ENCODE measurements around the gene CAMKMT. TPM values are rescaled to one million over a fixed set of nuclear protein-coding genes. Genes with fewer than 3 reads are reported as not detected.

Gene CAMKMT
- total RNA-seq, 2 donors from 2014 or later, result 10.7 to 11.6 TPM

DNA sequence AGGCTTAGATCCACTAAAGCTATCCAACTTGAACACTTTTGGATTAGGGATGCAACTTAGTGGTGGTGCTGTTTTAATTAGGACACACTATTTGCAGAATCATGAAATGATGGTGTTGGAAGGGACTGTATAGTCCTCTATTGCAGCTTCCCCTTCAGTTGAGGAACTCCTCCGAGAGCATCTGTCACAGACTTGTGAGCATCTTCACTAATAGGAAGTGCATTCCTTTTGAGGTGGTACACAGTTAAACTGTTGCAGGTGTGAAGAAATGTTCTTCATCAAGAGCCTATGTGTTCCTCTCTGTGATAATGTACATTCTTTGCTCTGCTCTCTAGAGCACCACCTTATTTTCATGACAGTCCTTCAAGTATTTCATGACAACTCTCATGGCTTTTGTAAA, 197.4 kb downstream of the CAMKMT start:
- no peak for DNase-seq
- TF ChIP-seq, protein P1, sequence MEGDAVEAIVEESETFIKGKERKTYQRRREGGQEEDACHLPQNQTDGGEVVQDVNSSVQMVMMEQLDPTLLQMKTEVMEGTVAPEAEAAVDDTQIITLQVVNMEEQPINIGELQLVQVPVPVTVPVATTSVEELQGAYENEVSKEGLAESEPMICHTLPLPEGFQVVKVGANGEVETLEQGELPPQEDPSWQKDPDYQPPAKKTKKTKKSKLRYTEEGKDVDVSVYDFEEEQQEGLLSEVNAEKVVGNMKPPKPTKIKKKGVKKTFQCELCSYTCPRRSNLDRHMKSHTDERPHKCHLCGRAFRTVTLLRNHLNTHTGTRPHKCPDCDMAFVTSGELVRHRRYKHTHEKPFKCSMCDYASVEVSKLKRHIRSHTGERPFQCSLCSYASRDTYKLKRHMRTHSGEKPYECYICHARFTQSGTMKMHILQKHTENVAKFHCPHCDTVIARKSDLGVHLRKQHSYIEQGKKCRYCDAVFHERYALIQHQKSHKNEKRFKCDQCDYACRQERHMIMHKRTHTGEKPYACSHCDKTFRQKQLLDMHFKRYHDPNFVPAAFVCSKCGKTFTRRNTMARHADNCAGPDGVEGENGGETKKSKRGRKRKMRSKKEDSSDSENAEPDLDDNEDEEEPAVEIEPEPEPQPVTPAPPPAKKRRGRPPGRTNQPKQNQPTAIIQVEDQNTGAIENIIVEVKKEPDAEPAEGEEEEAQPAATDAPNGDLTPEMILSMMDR (IDR thresholded peaks at IDR 0.05), result no peak

DNA sequence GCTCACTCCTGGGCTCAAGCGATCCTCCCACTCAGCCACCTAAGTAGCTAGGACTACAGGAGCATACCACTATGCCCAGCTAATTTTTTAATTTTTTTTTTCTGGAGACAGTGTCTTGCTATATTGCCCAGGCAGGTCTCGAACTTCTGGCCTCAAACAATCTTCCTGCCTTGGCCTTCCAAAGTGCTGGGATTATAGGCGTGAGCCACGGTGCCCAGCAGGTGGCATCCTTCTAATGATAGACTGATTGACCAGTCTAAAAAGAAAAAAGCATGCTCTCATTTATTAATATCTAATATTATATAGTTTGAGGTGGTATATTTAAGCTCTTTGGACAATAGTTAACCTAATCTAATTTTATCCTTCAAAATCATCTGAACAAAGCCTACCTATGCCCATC, 198.6 kb downstream of the CAMKMT start:
- intact Hi-C loops (cut with DNase I), result loop anchor here (10.0 kb wide), 1 partner anchor 394 kb away; no protein-coding TSS in a partner anchor
- TF ChIP-seq, protein P1 (IDR thresholded peaks at IDR 0.05), result peak; percentile 16
- Histone ChIP-seq H3K27me3 (no peaks in the 10 kb centered on the region), H3K4me3 (no peak overlapping the region), H3K9ac (ENCODE audit: low read depth in 2 of 2, low read length in 2 of 2) (no peak overlapping the region), H3K9me3 (no peaks in the 10 kb centered on the region), H3K27ac (no peak overlapping the region), H3K4me1 (no peaks in the 10 kb centered on the region), H3K36me3 (no peaks in the 10 kb centered on the region)
- DNase-seq, result peak; percentile 20

More for the DNA sequence above, 197.4 kb downstream of the CAMKMT start:
- H3K4me3 ChIP-seq, result no peak overlapping the region
- H3K27ac ChIP-seq, result no peak overlapping the region
- H3K4me1 ChIP-seq, result no peaks in the 10 kb centered on the region
- no peaks in the 10 kb centered on the region for H3K36me3 ChIP-seq
- H3K9ac ChIP-seq (ENCODE audit: low read depth in 2 of 2, low read length in 2 of 2), result no peak overlapping the region
- H3K9me3 ChIP-seq, result no peaks in the 10 kb centered on the region
- intact Hi-C loops (cut with DNase I), result no loop called here
- H3K27me3 ChIP-seq, result no peaks in the 10 kb centered on the region

DNA sequence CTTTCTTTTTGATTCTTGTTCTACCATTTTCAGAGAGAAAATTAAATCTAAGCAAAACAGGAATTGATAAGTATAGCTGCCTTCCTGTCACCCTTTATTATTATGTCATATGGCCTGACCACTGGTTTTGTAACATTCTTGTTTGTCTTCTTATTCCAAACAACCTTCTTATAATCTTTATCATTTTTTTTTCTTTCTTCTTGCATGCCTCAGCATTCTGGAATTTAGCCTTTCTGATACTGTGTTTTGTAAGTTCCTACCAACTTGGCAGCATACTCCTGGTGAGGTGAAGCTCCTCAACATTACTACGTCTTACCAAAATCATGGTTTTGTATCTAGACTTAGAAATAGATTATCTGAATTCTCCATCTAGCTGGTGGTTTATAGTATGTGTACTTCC, 199.2 kb downstream of the CAMKMT start:
- Histone ChIP-seq H3K36me3 (no peaks in the 10 kb centered on the region), H3K27me3 (no peaks in the 10 kb centered on the region), H3K27ac (no peak overlapping the region), H3K9ac (ENCODE audit: low read depth in 2 of 2, low read length in 2 of 2) (no peak overlapping the region), H3K4me1 (no peaks in the 10 kb centered on the region), H3K9me3 (no peaks in the 10 kb centered on the region), H3K4me3 (no peak overlapping the region)
- TF ChIP-seq, protein P1 (IDR thresholded peaks at IDR 0.05), result no peak
- intact Hi-C loops (cut with DNase I), result loop anchor here (10.0 kb wide), 1 partner anchor 394 kb away; no protein-coding TSS in a partner anchor
- DNase-seq, result no peak

DNA sequence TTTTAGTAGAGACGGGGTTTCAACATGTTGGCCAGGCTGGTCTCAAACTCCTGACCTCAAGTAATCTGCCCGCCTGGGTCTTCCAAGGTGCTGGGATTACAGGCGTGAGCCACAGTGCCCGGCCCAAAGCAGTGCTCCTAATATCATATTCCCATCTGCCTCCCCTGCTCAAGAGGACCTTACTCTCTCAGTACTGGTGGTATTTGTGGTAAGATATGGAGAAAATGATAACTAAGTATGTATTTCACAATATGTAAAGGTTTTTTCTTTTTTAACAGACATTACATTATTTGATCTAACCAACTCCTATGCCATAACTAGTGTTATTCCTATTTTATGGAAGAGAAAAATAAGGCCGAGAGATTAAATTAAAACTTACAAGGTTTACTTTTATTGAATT, 201.0 kb downstream of the CAMKMT start:
- H3K36me3 ChIP-seq, result no peaks in the 10 kb centered on the region
- no peak for DNase-seq
- H3K27ac ChIP-seq, result no peak overlapping the region
- H3K4me3 ChIP-seq, result no peak overlapping the region
- H3K4me1 ChIP-seq, result no peaks in the 10 kb centered on the region
- no peaks in the 10 kb centered on the region for H3K27me3 ChIP-seq
- no peaks in the 10 kb centered on the region for H3K9me3 ChIP-seq
- TF ChIP-seq, protein P1 (IDR thresholded peaks at IDR 0.05), result no peak
- no peak overlapping the region for H3K9ac ChIP-seq (ENCODE audit: low read depth in 2 of 2, low read length in 2 of 2)
- intact Hi-C loops (cut with DNase I), result loop anchor here (10.0 kb wide), 1 partner anchor 392 kb away; no protein-coding TSS in a partner anchor

DNA sequence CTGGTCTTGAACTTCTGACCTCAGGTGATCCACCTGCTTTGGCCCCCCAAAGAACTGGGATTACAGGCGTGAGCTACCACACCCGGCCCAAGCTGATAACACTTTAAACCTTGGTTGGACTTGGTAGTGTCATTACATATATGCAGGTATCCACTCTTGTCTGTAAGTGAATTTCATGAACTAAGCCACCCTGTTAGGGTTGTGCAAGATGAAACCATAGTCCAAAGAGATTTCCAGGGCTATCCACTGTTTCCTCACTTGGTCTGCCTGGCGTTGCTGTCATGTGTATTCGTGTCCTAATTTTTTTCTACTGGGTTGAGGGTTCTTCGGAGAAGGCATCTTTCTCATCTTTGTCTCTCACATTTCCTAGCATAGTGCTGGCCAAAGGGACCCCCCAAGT, 203.0 kb downstream of the CAMKMT start:
- Histone ChIP-seq H3K9ac (ENCODE audit: low read depth in 2 of 2, low read length in 2 of 2) (no peak overlapping the region), H3K9me3 (no peaks in the 10 kb centered on the region), H3K4me1 (no peaks in the 10 kb centered on the region), H3K27ac (no peak overlapping the region), H3K27me3 (no peaks in the 10 kb centered on the region), H3K4me3 (no peak overlapping the region), H3K36me3 (no peaks in the 10 kb centered on the region)
- intact Hi-C loops (cut with DNase I), result loop anchor here (10.0 kb wide), 1 partner anchor 390 kb away; no protein-coding TSS in a partner anchor
- DNase-seq, result no peak
- TF ChIP-seq, protein P1 (IDR thresholded peaks at IDR 0.05), result no peak

Measured in colonic mucosa (tissue), 4 donors.